CD4-positive, alpha-beta T cell treated with Interferon alpha-2 for 1 hour (primary cell): ENCODE data around the gene PRR15L.

Experiments used
- DNase-seq, 2 donors: peaks; one replicate each; pipeline ENCODE4 v3.0.0-alpha.2; 2020 to 2022

PRR15L gene

DNA sequence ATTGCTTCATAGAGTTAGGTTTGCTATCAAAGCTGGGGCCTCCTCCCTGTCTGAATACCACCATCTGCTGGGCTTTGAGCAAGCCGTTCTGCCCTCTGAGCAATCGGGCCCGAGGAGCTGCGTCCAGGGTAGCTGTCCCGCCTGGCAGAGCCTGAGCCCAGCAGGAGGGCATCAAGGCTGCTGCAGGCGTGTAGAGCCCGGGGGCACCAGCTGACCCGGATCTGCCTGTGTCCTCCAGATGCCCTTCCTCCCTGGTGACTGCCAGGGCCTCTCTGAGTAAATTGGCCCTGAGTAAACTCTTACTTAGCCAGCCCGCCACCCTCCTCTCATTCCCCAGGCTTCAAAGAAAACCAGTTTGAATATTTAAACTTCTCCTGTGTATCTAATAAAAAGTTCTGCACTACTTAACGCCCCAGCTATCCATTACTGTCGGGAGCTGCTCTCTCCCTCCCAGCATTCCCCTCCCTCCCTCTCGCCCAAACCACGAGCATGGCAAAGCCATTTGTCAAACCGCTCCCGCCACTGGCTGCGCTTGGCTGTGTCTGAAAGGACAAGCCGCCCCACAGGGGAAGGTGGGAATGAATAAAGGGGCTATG, 29.7 kb upstream of the PRR15L start:
- no peak for DNase-seq

DNA sequence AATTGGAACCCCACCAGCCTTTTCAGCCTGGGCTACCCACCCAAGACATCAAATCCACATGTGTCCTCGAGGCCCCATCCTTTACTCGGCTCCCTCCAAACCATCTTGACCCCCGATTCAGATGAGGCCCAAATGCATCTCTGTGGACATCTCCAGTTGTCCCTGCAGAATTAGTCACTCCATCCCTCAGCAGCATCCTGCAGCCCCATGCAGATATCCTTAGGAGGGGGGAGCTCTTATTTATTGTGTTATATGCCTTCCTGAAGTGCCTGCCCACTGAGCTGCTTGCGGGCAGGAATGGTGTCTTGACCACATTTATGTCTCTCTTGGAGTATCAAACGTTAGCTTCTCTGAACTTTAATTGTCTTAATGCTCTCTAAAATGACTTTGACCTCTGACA, 28.8 kb upstream of the PRR15L start:
- no peak for DNase-seq

DNA sequence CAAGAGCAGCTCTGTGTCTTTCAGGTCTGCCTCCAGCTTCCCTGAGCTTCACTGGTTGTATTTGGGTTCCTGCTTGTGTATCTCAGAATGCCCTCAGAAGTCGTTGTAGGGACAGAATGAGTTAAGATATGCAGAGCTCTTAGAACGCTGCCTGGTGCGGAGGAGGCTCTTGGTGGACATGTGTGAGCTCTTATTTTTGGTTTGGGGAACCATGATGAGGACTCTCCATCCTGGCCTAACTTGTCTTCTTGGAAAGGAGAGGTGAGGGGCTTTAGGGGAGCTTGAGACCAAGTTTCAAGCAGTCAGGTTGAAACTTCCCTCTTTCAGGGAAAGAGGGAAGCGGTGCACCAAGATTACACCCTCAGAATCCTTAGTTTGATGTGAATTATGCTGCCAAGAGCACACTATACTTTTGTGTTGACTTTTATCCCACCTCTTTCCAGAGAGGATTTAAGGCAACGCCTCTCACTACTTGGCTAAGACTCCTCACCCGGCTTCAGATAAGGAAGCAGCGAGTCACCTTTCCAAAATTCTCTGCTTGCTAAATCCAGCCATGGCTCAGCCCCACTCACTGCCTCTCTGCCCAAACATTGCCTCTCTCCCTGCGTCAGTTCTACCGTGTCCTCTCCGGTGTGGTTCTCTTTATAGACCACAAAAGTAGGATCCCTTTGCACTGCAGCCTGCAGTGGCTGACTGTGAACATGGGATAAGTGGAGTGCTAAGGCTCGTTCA, 26.0 kb upstream of the PRR15L start:
- DNase-seq = no peak

DNA sequence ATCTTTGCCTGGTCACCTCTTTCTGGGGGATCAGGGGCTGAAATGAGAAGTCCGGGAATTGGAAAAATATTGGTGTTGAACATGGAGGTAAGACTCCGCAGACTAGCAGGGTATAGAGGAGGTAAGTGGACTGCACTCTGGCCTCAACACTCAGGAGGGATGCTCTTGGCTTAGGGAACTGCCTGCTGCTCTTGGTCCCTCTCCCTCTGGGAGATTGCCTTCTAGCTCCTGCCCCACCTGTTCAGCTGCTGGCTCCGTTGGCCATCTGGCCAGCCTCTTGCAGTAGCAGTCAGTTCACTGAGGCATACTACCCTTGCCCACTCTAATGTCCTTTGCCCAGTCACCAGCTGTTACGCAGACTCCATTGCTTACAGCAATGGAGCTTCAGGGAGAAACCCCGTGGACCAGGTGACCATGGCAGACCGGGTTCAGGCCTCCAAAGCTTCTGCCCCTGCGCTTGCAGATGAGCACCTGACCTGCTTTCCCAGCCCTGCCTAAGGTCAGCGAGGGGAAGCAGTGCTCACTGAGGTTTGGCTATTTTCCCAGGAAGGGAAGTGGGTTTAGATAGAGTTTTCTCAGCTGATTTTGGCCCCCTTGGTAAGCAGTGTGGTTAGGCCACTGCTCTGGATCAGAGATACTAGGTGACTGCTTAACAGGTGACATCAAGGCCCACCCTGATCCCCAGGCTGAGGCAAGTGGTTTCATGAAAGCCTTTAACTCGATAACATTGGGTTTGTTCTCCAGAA, 25.1 kb upstream of the PRR15L start:
- no peak for DNase-seq

DNA sequence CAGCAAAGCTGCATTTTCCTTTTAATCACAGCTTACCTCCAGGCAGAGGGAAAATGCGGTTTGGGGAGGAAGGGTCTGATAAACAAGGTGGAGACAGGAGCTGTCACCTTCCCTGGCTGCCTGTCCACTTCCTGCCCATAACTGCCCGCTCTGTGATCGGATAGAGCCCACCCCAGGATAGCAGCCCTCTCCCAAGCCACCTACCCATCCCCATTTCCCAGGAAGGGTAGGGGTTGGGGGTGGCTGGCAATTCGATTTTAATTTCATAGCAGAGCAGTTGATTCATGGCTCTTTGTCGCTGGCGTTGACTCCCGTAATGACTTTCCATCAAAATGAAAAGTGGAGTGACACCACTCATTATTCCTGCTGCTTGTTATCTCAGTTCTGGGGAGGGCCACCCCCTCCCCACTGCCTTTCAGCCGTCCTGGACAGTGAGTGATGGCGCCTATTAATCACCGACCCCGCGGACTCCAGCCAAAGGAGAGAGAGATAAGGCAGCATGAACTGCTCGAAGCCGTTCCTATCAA, 24.5 kb upstream of the PRR15L start:
- no peak for DNase-seq

DNA sequence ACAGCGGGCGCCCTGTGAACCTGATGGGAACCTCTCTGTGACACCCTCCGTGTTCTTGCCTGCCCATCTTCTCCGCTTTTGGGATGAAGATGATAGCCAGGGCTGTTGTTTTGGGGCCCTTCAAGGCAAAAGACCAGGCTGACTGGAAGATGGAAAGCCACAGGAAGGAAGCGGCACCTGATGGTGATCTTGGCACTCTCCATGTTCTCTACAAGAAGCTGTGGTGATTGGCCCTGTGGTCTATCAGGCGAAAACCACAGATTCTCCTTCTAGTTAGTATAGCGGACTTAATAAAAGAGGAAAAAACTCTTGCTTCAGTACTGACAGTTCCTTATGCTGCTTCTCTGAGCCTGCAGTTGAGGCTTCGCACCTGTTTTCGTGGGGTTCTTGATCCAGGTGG, 23.8 kb upstream of the PRR15L start:
- peak in 1 of 2 donors; percentile 26 for DNase-seq

DNA sequence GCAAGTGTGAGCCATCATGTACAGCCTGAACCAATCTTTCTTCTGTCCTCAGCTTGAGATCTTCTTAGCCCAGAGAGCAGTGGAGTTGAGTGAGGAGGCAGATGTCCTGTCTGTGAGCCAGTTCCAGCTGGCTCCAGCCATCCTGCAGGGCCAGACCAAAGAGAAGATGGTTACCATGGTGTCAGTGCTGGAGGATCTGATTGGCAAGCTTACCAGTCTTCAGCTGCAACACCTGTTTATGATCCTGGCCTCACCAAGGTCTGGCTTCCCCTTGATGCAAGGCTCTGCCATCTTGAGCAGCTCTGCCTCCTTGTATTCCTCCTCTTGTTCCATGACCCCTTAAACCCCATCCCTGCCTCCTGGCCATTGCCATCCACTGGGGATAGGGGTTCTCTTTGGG, 22.9 kb upstream of the PRR15L start:
- DNase-seq = no peak

DNA sequence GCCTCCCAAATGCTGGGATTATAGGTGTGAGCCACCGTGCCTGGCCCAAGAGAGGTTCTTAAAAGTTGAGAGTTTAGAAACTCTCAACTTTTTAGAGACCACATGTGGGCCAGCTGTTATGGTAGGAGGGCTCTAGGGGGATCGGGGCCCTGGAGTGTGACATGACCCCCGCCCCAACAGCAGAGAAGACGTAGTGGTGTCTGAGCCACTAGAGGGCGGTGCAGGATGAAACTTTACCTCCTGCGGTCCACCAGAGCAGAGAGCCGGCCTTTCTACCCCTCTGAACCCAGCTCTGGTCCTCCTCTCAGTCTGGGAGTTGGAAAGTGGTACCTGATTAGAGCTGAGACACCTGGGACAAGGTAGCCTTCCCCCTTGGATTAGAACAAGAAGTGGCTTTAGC, 20.6 kb upstream of the PRR15L start:
- peak; percentile 45 to 63 for DNase-seq

DNA sequence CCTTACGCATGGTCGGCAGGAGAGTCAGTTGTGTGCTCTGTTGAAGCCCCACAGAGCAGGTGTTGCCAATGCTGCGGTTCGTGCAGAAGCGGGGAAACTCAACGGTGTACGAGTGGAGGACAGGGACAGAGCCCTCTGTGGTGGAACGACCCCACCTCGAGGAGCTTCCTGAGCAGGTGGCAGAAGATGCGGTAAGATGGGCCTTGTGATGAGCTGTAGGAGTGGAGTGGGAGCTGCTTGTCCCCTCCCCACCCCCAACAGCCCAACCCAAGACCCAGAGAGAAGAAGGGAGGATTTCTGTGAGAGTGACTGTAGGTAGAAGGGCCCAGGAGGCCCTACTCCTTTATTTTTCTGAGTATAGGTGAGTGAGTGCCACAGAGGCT, 18.1 kb upstream of the PRR15L start:
- DNase-seq = no peak

DNA sequence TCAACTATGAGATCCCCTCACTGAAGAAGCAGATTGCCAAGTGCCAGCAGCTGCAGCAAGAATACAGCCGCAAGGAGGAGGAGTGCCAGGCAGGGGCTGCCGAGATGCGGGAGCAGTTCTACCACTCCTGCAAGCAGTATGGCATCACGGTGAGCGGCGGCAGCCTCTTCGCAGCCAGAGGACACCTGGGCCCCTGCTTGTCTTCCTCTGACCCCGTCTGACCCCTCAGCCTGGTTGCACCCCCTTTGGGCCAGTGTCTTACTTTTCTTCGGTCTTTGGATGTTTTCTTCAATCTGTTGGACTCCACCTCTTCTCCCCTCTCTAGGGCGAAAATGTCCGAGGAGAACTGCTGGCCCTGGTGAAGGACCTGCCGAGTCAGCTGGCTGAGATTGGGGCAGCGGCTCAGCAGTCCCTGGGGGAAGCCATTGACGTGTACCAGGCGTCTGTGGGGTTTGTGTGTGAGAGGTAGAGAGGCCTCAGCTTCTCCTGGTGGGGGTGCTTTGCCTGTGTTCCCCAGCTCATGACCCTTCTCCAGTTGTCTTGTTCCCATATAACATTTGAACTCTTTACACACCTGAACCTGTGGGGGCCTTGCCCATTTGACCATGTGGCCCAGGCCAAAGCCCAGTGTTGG, 17.6 kb upstream of the PRR15L start:
- no peak for DNase-seq

DNA sequence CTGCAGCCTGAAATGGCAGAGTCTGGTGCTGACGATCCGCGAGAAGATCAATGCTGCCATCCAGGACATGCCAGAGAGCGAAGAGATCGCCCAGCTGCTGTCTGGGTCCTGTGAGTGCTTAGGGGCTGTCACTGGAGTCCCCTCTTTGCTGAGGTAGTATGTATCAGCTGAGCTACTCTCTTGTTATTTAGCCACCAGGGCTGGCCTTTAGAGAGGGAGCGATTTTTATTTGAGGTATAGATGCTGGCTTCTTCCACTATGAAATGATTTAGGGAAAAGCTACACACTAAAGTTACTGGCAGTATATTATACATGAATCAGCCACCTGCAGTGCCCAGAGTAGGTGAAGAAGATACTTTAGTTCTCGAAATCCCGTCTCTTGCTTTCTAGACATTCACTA, 15.9 kb upstream of the PRR15L start:
- no peak for DNase-seq

DNA sequence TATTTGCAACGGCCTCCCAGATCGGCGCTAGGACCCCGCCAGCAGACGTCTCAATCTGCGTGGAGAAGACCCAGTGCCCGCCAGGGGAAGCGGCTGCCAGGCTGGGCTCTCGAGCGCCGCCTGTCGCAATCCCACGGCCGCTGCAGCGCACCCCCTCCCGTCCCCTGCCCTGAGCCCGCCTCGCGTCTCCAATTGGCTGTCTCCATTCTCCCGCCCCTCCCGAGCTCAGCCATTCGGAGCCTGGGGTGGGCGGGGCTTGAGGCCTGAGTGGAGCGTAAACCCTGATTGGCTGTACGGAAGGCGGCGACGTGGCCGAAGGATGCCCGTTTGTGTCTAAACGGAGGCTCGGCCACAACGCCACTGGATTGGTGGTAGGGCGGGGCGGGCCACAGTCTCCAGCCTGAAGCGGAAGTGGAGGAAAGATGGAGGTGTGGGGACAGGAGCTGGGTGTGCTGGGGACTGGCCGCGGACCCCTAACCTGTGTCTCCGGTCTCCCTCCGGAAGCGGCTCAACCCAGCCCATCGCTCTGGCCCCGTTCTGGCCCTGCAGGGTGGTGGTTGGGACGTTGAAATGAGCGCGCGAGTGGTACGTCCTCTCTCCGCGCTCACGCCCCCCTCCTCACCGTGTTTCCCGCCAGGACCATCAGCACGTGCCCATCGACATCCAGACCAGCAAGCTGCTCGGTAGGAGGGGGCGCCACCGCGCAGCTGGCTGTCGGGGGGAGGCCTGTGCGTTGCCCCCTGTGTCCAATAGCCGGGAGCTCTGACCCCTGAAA, 13.2 kb upstream of the PRR15L start, which contains the start of gene CDK5RAP3:
CDK5RAP3 (plus strand) TSS at position 389 of the 775 bp plus-strand sequence; CDS start at position 423, 34 bp downstream.
- DNase-seq = peak; percentile 99

DNA sequence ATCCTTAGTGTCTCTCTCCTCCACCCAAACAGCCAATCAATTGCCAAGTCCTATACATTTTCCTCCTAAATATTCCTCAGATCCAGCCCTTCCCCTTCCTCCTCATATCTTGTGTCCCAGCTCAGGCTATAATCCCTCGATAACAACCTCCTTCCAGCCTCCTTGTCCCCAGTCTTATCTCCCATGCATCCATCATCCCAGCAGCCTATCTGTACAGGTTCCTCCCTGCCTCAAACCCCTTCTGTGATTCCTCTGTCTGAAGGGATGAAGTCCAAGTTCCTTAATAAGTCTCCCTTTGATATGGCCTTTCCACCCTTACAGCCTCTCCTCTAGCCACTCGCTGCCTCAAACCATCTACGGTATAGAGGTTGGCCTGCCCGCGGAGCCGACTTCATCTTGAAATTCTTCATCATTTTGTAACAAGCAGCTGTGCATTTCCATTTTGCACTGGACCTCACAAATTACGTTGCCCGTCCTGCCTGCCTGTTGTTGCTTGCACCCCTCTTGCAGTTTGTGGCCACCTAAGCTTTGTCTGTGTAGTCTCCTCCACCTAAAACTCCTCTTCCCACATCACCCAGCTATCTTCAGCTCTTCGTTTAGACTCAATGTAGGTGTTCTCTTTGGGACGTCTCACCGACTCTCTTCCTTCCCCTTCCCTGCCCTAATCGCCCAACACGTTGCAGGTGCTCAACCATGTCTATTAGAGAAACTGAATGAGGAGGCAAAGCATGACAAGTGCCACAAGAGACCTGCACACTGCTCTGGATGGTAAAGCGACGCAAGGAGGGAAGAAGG, 12.4 kb upstream of the PRR15L start:
- no peak for DNase-seq

DNA sequence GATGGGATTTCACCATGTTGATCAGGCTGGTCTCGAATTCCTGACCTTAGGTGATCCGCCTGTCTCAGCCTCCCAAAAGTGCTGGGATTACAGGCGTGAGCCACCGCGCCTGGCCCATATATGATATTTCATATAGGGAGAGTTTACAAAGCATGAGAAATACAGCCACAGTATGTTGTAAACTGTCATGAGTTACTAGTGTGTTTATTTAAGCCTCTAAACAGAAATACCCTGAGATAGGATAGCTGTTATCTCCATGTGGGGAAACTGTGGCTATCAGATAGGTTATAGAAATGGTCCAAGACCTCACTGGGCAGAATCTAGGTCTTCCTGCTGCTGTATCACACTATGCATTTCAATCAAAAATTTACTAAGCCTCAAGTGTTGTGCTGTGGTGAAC, 11.2 kb upstream of the PRR15L start:
- DNase-seq = no peak

DNA sequence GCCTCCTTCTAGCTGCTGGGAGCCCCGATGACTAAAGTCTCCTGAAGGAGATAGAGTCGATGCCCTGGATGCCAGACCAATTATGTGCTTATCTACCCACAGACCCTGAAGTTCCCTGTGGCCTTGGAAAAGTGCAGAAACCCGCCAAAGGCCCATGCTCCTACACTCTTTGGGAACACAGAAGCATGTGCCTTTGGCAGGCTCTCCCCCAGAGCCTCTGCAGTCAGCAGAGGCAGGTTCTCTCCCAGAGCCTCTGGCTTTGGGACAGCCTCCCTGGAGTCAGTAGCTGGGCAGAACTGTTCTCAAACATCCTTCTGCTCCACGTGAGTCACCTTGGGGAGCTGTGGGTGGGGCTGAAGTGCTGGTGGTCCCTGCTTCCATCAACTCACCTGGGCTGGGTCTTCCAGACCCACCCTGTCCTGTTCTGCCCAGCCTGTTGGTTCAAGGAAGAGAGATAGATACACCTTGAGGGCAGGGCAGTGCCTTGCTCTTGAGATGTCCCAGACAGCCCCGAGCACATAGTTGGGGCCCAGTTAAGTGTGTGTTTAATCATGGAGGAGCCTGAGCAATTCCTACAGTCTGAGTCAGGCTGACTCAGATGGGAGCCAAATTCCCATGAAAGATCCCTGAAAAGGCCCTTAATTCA, 10.0 kb upstream of the PRR15L start:
- no peak for DNase-seq

DNA sequence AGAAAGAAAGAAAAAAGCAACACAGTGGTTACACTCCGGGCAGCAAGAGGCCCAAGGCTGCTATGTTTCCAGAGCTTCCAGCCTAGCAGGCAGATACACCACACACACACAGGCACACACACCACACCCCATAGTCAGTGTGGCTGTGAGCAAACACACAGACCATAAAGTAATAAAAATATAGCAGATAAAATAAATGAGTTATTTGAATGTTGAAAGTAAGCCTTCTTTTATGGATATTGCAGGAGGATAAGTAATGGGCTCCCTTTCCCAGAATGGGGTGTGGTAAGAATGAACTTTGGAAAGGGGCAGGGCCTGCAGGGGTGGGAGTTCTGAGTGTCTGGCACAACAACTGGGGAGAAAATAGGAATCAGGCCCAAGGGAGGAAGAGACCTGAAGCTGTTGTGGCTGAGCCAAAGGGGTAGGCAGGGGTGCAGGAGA, 8.4 kb upstream of the PRR15L start:
- DNase-seq = no peak

DNA sequence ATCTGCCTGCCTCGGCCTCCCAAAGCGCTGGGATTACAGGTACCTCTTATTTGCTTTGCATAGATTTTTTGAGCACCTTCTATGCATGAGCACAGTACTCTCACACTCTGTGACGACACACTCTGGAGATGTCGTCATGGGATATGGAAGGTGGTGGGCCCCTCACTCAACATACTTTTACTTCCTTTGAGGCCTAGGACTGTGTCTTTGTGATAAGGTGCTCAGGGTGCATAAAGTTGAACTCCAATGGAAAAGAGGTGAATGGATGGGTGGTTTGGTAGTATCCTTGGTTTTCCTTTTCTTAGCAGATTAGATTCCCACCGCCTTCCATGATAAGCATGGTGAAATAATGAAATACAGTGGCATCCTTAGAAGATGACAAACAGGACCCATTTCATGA, 7.2 kb upstream of the PRR15L start:
- DNase-seq = no peak

DNA sequence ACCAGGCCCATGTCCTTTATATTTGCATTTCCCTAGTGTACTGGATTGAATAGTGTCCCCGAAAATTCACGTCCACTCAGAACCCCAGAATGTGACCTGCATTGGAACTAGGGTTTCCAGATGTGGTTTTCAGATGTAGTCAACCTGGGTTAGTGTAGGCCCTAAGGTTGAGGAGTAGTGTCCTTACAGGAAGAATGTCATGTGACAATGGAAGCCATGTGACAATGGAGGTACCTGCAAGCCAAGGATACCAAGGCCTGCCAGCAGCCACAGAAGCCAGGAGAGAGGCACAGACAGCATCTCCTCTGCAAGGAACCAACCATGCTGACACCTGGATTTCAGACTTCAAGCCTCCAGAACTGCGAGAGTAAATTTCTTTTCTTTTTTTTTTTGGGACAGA, 5.2 kb upstream of the PRR15L start:
- no peak for DNase-seq

DNA sequence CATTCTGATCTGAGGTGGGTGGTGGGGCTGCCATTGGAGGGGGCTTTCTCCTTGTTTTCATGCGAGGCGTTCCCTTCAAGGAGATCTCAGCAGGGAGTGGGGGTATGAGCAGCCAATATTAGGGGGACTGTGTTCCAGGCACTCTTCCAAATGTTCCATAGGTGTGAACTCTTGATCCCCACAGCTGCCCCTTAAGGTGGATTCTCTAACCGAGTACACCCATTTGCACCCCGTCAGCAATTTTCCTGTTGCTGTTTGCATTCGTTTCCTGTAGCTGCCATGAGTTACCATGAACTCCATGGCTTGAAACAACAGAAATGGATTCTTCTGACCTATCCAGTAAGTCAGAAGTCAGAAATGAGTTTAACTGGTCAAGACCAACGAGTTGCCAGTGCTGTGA, 3.7 kb upstream of the PRR15L start:
- DNase-seq = no peak

DNA sequence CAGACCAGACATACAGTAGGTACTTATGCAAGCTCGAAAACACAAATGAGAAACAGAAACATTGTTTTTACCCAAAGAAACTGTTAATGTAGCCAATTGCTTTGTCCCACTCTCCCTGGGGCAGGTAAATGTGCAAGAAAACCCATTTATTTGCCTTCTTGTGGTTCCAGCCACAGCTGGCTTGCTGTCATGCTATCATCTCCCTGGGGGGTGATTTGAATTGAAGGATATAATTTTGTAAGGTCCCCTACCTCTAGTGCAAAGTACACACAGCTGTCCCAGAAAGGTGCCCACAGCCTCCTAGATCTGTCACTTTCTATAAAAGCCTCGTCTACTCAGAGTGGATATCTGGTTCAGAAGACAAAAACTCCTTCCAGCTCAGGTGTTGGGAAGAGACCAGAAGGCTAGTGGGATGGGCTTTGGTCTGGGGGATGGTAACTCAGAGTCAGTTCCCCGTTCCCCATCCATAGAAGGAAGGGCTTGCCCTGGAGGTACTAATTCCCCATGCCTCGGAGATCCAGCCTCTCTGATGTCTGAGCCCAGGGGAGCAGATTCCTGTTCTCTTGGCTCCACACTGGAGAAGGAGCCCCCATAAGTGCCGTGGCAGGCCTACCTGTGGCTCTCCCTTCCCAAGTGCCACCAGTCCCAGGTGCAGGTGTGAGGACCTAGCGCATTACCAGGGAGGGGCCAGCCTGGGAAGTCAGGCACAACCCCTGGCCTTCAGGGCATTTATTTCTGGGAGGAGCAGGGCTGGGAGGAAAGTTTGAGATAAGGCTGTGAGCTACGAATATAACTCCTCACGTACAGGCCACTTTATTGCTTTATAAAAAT, 2.4 kb upstream of the PRR15L start:
- DNase-seq = no peak
